Lung microvascular endothelial cell (primary cell): ENCODE data around the gene VAPB. TPM values are rescaled to one million over a fixed set of nuclear protein-coding genes. Genes with fewer than 3 reads are reported as not detected.

ENCODE experiments used
- DNase-seq, 2 donors: peaks; one replicate each; pipeline versions ENCODE4 v3.0.0 to v3.0.0-alpha.2; 2010; ENCODE audit warnings: low read depth in 2 of 2
- total RNA-seq: library from RNA; depleted of rRNA; stranded (reverse); fragments of >200 nt; gene quantifications from 2 replicates; pipeline ENCODE4 v1.2.1, GENCODE V29; 2014

The VAPB gene
- total RNA-seq, 1 donor from 2014 or later = 12.3 TPM

DNA sequence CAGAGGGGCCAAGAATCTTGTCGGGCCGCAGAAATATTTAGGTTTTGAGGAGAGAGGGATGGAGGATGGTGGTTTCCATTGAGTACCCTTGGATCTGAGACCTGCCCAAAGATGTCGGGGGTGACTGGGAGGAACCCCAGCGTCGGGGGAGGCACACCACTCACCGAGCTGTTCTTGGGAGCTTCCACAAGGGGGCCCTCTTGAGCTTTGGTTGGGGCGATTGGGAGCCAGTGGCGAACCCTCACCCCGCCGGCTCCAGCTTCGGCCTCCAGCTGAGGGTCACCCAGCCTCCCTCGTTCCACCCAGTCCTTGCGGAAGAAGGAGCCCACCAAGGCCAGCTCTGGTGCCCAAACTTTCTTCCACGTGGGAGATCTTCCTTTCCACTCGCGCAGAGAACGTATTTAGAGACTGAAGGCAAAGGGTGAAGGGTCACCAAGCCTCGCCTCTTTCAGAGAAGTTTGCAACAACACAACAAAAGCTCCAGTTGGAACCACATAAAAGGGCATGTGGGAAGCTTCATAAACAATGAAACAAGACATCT lies 92.5 kb downstream of the VAPB start:
- DNase-seq = peak; percentile 60 to 66

- DNase-seq = peak; percentile 16 to 81
Measured at GRCh38 chr20:58482416-58482815, 93.4 kb downstream of the VAPB start.

DNA sequence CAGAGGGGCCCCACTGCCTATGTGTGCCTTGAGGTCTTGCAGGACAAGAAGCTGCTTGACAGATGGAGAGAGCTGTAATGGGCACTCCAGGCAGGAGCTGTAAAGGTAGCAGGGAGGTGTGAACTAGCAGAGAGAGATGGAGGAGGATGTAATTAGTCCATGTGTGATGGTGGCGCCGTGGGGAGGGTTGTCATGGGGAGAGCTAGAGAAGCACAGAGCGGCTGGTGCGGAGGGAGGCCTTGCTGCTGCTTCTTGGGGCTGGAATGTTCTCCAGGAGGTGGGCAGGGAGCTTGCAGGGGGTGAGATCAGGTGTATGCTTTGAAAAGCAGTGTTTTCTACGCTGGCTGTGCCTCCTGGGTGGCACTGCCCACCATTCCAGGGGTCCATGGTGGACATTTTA lies 94.0 kb downstream of the VAPB start:
- no peak for DNase-seq

- DNase-seq = no peak
Measured at GRCh38 chr20:58483470-58483869, 94.4 kb downstream of the VAPB start.

GRCh38 chr20:58485393-58485792 lies 96.4 kb downstream of the VAPB start:
- DNase-seq = no peak

DNA sequence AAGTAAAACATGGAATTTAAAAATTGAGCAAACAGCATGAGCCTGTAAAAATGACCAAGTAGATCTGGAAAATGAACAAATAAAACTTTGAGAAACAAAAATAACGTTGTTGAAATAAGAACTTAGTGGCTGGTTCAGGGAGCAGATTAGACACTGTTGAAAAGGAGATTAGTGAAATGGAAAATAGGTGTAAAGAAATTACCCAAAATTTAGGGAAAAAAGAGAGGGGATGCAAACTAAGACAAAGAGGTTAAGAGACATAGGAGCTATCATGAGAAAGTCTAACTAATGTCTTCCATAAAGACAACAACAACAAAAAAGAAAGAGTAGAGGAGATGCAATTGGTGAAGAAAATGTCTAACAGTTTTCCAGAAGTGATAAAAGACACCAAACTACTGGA lies 97.2 kb downstream of the VAPB start:
- no peak for DNase-seq

GRCh38 chr20:58492074-58492718 lies 103.2 kb downstream of the VAPB start:
- DNase-seq = no peak

DNA sequence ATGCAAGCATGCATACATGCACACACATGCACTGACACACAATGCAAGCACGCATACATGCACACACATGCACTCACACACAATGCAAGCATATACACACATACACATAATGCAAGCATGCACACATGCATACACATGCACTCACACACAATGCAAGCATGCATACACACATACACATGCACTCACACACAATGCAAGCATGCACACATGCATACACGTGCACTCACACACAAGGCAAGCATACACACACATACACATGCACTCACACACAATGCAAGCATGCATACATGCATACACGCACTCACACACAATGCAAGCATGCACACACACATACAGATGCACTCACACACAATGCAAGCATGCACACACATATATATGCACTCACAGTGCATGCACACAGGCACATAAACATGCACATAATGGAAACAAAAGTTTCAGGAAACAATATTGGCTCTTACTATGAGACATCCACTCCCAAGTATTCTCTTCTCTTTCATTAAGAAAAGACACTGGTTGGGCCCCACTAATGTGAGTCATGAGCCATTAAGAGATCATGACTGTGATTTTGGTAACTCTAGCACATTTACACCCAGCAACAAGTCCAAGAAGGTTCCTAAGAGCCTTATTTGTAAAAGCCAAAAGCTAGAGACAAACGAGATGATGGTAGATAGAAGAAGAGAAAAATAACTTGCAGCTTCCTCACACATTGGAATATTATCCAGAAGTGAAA lies 103.9 kb downstream of the VAPB start:
- DNase-seq = no peak

DNA sequence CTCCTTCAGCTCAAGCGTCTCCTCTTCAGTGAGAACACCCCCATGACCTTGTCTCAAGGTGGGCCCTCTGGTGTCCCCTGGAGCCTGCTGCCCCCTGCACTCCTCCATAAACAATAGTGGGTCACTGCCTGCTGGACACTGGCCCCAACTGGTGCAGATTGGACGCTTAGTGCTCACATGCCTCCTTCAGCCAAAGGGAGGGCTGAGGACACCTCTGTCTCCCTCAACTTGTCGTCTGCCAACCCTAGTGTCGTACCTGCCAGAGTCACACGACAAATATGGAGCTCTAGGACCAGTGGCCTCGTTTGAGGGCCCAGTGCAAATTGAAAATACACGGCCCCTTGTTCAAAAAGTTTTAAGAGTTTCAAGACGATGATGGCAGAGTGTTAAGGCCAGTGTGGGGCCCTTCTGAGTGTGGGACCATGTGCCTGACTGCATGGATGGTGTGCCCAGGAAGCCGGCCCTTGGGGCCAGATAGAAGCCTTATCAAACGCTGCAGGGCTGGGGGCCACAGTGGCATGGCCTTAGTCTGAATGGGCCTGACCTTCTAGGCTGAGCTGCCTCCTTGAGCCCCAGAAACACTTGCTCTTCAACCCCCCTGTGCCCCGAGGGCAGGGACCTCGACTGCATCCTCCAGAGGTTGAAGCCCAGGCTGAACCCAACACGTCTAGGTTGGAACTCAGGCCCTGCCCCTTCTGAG lies 106.0 kb downstream of the VAPB start:
- DNase-seq = no peak

DNA sequence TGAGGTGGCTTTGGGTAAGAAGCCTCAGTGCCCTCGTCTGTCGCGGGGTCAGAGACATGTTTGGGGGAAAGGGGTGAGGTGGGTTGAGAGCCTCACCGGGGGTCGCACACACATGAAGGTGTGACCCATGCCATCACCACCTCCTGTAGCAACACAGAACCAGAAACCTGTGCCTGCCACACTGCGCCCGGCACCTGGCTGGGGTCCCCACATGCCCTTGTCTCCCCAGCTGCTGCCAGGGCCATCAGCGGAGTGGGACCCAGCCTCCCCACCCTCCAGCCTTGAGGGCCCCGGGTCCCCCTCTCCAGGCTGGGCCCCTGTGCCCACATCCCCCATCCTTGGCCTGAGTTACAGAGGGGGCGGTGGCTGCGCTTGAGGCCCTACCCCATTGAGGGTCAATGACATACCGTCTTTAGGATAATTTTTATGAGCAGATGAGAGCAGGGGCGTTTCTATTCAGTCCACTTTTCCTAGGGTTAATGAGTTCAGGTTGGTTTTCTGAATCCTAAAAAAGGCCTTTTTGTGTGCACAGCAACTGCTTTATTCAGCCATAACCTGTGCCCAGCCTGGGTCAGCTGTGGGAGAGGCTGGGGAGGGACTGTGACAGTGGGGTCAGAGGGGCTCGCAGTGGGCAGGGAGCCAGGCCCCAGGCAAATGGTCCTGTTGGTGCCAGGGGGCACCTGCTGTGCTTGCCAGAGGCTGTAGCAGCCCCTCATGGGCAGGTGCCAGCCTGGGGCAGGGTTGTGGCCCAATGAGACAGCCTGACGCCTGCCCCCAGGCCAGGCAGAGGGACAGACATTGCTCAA lies 106.8 kb downstream of the VAPB start:
- no peak for DNase-seq

GRCh38 chr20:58496429-58496769 lies 107.4 kb downstream of the VAPB start:
- DNase-seq = no peak

DNA sequence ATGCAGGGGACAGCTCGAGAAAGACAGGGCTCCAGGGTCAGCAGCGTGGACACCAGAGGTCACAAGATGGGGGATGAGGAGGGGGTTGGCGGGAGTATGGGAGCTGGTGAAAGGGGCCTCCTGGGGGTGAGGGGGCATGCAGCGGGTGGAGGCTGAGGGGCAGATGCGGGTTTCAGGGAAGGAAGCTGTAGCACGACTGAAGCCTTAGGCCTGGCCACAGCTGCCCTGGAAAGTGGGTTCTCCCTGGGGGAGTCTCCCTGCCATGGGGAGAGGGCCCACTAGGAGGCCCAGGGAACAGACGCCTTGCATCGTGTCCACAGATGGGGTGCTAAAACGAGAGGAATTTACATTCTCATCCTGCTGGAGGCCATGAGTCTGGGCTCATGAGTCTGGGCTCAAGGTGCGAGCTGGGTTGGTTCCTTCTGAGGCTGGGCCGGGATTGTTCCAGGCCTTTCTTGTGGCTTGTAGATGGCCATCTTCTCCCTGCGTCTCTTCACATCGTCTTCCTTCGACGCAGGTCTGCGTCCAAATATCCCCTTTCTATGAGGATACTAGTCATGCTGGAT lies 108.1 kb downstream of the VAPB start:
- no peak for DNase-seq

DNA sequence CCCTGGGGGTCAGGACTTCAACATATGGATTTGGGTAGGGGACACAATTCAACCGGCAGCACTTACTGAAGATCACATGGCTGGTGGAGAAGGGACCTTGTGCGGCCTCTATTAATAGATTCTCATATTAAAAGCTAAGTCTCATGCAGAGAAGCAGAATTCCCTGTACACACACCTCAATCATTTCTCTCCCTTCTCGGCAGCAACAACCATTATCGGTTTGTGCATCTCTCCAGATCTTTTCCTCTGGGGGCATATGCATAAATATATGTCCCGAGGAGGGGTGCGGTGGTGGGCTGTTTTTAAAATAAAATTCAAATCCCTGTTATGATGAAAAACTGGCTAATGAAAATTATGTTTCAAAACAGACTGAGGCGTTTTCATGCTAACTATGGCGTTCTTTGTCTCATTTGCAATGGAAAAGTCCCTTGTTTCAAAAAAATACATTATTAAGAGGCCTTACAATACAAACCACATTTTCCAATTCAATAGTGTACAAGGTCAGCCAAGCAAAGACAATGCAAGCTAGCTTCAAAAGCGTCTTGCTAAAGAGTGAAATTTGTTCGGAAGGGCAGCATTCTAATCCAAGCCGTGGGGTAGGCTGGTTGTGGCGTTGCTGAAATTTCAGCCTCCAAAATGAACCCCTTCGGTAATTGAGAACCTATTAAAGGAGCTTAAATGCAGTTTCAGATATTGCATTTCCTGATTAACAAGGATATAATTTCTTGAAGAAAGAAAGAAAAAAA lies 108.9 kb downstream of the VAPB start:
- no peak for DNase-seq

DNA sequence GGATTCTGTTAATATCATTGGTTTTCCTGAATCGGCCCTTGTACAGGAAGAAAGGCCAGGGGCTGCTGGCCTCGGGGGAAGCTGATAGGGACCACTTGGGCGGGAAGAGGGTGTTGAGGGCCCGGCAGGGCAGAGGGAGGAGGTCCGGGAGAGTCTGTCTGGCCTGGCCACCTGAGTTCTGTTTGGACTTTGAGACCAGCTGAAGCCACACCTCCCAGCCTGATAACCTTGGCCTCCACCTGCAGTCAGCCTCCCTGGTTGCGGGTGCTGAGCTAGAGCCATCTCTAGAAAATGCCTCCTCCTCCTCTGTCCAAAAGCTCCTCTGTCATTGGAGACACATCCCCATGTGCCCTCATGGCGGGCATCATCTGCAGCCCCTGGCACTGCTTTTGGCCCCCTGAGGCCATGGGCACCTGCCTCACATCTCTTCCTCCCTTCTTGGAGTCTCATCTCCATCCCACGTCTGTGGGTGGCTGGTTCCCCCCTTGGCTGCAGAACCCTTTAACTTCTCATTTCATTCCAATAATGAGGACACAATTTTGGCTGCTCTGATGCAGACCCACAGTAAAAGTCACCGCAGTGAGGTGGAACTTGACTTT lies 109.5 kb downstream of the VAPB start:
- DNase-seq = no peak

GRCh38 chr20:58500256-58500655 lies 111.2 kb downstream of the VAPB start:
- no peak for DNase-seq

Other genes with a start within 250 kb of the VAPB start
- not detected in 2 replicates for gene ANKRD60, start 160.6 kb upstream of the VAPB start, total RNA-seq
- gene RAB22A, start 79.5 kb upstream of the VAPB start, total RNA-seq = 8.3 and 10.9 TPM in 2 replicates
- gene APCDD1L, start 126.2 kb downstream of the VAPB start, total RNA-seq = under 0.01 TPM in 1 of 2 replicates, not detected in the other